ENCODE data around the gene CDKL1.

DNA sequence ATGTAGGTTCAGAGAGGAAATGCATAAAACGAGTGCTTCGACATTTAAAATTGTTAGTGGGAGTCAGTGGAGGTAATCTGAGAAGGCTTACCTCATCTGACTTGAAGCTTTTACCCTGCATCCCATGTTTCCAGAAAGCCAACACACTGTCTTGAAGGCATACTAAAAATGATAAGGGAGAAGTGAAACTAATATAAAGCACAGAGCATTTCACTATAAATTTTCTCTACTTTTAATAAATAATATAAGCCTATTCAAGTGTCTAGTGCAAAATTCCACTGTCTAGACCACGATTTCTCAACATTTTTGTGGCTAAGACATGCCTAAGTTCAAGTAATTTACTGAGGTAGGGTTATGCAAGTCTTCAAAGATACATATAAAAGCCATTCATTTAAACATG lies 29.1 kb upstream of the CDKL1 start:
- TF ChIP-seq, protein P1, sequence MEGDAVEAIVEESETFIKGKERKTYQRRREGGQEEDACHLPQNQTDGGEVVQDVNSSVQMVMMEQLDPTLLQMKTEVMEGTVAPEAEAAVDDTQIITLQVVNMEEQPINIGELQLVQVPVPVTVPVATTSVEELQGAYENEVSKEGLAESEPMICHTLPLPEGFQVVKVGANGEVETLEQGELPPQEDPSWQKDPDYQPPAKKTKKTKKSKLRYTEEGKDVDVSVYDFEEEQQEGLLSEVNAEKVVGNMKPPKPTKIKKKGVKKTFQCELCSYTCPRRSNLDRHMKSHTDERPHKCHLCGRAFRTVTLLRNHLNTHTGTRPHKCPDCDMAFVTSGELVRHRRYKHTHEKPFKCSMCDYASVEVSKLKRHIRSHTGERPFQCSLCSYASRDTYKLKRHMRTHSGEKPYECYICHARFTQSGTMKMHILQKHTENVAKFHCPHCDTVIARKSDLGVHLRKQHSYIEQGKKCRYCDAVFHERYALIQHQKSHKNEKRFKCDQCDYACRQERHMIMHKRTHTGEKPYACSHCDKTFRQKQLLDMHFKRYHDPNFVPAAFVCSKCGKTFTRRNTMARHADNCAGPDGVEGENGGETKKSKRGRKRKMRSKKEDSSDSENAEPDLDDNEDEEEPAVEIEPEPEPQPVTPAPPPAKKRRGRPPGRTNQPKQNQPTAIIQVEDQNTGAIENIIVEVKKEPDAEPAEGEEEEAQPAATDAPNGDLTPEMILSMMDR (IDR thresholded peaks at IDR 0.05), result no peak
- no peak for TF ChIP-seq EZH2 (IDR thresholded peaks at IDR 0.05; ENCODE audit: borderline replicate concordance, insufficient read depth, low read depth, low read length, poor library complexity, severe bottlenecking)
